SK-N-SH (cell line): ENCODE data around the gene LIMS1. TPM values are rescaled to one million over a fixed set of nuclear protein-coding genes. Genes with fewer than 3 reads are reported as not detected.
A peak's percentile ranks its signal among the peaks of the same experiment; 100 is the strongest.
"Not testable (repeated sequence)": the region's sequence is repeated elsewhere in the genome, so short reads cannot be mapped to it uniquely, and the experiment has no call there.

Experiments used
- CTCF ChIA-PET: fragments of 300-600, 350-600 bp; formaldehyde crosslinking; extraction: SDS; loops from one replicate; lab custom pipeline; 2021; lab: Yijun Ruan, JAX
- POLR2A ChIA-PET: fragments of 350-600 bp; sonication (Branson Sonifier 250); formaldehyde crosslinking; extraction: SDS; loops from one replicate; lab custom pipeline; 2020; ENCODE audit warnings: antibody characterized with exemption, inconsistent platforms; lab: Yijun Ruan, JAX
- DNase-seq: peaks from one replicate; pipeline ENCODE4 v3.0.0; 2012
- H2AFZ ChIP-seq: fragments of 200-600 bp; sonication (generic); 2 replicates; pipeline ENCODE4 v1.8.1; 2016; ENCODE audit warnings: antibody characterized with exemption, mild to moderate bottlenecking, low read depth
- H3F3A ChIP-seq: fragments of 200-600 bp; sonication (generic); replicated peaks from 2 replicates; pipeline ENCODE3; 2016; ENCODE audit warnings: antibody characterized with exemption, mild to moderate bottlenecking; ENCODE audit not compliant: insufficient read depth
- H3K27ac ChIP-seq, 2 experiments: fragments of 200-500 bp in 1 of 2; fragments of 200-600 bp in 1 of 2; sonication (Bioruptor generic) in 1 of 2; sonication (generic), shearing (Covaris generic) in 1 of 2; 2 replicates each; pipeline versions ENCODE4 v1.5.1 to v1.6.1; 2014 to 2016; ENCODE audit warnings: low read depth in 2 of 2, inconsistent platforms in 1 of 2, low read length in 1 of 2, mild to moderate bottlenecking in 1 of 2, mixed read lengths in 1 of 2
- H3K27me3 ChIP-seq: fragments of 200-600 bp; sonication (generic), shearing (Covaris generic); 2 replicates; pipeline ENCODE4 v1.6.1; 2016; ENCODE audit warnings: mixed run types; ENCODE audit not compliant: insufficient read depth
- H3K36me3 ChIP-seq, 2 experiments: fragments of 200-500 bp in 1 of 2; fragments of 200-600 bp in 1 of 2; sonication (Bioruptor generic) in 1 of 2; sonication (generic) in 1 of 2; replicated peaks in 1 of 2; 2 replicates each; pipeline versions ENCODE3 to v1.5.1; 2014 to 2016; ENCODE audit warnings: low read length in 1 of 2, mild to moderate bottlenecking in 1 of 2; ENCODE audit not compliant: insufficient read depth in 2 of 2, control insufficient read depth in 1 of 2
- H3K4me1 ChIP-seq, 2 experiments: fragments of 200-500 bp in 1 of 2; fragments of 200-600 bp in 1 of 2; sonication (Bioruptor generic) in 1 of 2; sonication (generic), shearing (Covaris generic) in 1 of 2; 2 replicates each; pipeline versions ENCODE4 v1.5.1 to v1.6.1; 2014 to 2016; ENCODE audit warnings: low read depth in 1 of 2, low read length in 1 of 2, mixed run types in 1 of 2; ENCODE audit not compliant: insufficient read depth in 2 of 2, control insufficient read depth in 1 of 2
- H3K4me2 ChIP-seq: fragments of 200-600 bp; sonication (generic), shearing (Covaris generic); 2 replicates; pipeline ENCODE4 v1.6.1; 2017; ENCODE audit warnings: mixed run types
- H3K4me3 ChIP-seq, 2 experiments: fragments of 200-500 bp in 1 of 2; fragments of 200-600 bp in 1 of 2; sonication (Bioruptor generic) in 1 of 2; sonication (generic), shearing (Covaris generic) in 1 of 2; 2 replicates each; pipeline versions ENCODE4 v1.5.1 to v1.8.1; 2014 to 2016; ENCODE audit warnings: low read depth in 2 of 2, inconsistent platforms in 1 of 2, low read length in 1 of 2, mild to moderate bottlenecking in 1 of 2, mixed read lengths in 1 of 2, moderate library complexity in 1 of 2
- H3K79me2 ChIP-seq: fragments of 200-600 bp; sonication (generic); 2 replicates; pipeline ENCODE4 v1.8.1; 2017; ENCODE audit warnings: mild to moderate bottlenecking; ENCODE audit not compliant: insufficient read depth
- H3K9ac ChIP-seq: fragments of 200-600 bp; sonication (generic); 2 replicates; pipeline ENCODE4 v1.6.1; 2017; ENCODE audit warnings: mixed run types
- H3K9me2 ChIP-seq: fragments of 200-600 bp; sonication (generic); 2 replicates; pipeline ENCODE4 v1.6.1; 2017; ENCODE audit warnings: mixed run types
- H3K9me3 ChIP-seq: fragments of 200-600 bp; sonication (generic); 2 replicates; pipeline ENCODE4 v1.6.1; 2017; ENCODE audit warnings: mixed run types, mild to moderate bottlenecking, moderate library complexity
- H4K20me1 ChIP-seq: fragments of 200-600 bp; sonication (generic); 2 replicates; pipeline ENCODE4 v1.6.1; 2017; ENCODE audit warnings: mild to moderate bottlenecking, mixed run types; ENCODE audit not compliant: insufficient read depth
- WGBS: methylation state at CpG from one replicate; pipeline ENCODE4 v1.1.6; 2017; ENCODE audit warnings: low lambda C conversion rate; 5-methylcytosine and 5-hydroxymethylcytosine counted together
- polyA plus RNA-seq, 3 experiments: library from polyadenylated mRNA; depleted of rRNA; stranded (reverse); fragments of >200 nt; gene quantifications; 2 replicates each; pipeline ENCODE4 v1.2.3, GENCODE V29; 2012

Gene LIMS1
- polyA plus RNA-seq, 1 of the 3 experiments (the other 2 are of a cell fraction) = 123 TPM

GRCh38 chr2:108653849-108654248 lies 119.6 kb downstream of the LIMS1 start:
- H3K4me3 ChIP-seq, DNase-seq, H3K36me3 ChIP-seq, POLR2A ChIA-PET, H3F3A ChIP-seq, H4K20me1 ChIP-seq, H3K9me2 ChIP-seq, CTCF ChIA-PET, H3K4me1 ChIP-seq, H3K9me3 ChIP-seq, H3K27me3 ChIP-seq, H2AFZ ChIP-seq: not testable (repeated sequence)
- Histone ChIP-seq H3K27ac (peak overlapping the region in 1 of 2 experiments; percentile 85; a peak in 2 of 4 replicates), H3K79me2 (peaks cover 26% of the 10 kb centered on the region), H3K9ac (peak overlapping the region; percentile 61; the same call in 1 of the 2 replicates), H3K4me2 (0 out of 2 replicates have a peak overlapping the region, but pooled peaks have one; percentile 62)
- 34% methylated on average over 4 of the region's 6 CpGs for WGBS

GRCh38 chr2:108654521-108655125 lies 120.4 kb downstream of the LIMS1 start:
- H3F3A ChIP-seq, H3K4me1 ChIP-seq, CTCF ChIA-PET, H2AFZ ChIP-seq, H3K27me3 ChIP-seq, H4K20me1 ChIP-seq, H3K9me3 ChIP-seq, POLR2A ChIA-PET, DNase-seq, H3K36me3 ChIP-seq, H3K9me2 ChIP-seq: not testable (repeated sequence)
- Histone ChIP-seq H3K79me2 (peaks cover 21% of the 10 kb centered on the region; the same call in 1 of the 2 replicates), H3K27ac (peak overlapping the region; percentile 6 to 85; a peak in 3 of 4 replicates), H3K9ac (peak overlapping the region; percentile 61; the same call in 1 of the 2 replicates), H3K4me3 (0 out of 4 replicates have a peak overlapping the region, but pooled peaks of 1 of the 2 experiments have one; percentile 17), H3K4me2 (peak overlapping the region; percentile 62; the same call in 1 of the 2 replicates)
- 0% methylated on average over 1 of the region's 13 CpGs for WGBS

- Histone ChIP-seq H3K4me2 (0 out of 2 replicates have a peak overlapping the region, but pooled peaks have one; percentile 62), H3K79me2 (peaks cover 14% of the 10 kb centered on the region; the same call in 1 of the 2 replicates)
- H3K27ac ChIP-seq, H4K20me1 ChIP-seq, H3K27me3 ChIP-seq, H3K9me2 ChIP-seq, H3K9me3 ChIP-seq, H3K9ac ChIP-seq, H3K4me1 ChIP-seq, H3F3A ChIP-seq, H3K36me3 ChIP-seq, DNase-seq, CTCF ChIA-PET, POLR2A ChIA-PET, H3K4me3 ChIP-seq, H2AFZ ChIP-seq: not testable (repeated sequence)
- WGBS = no CpG with 5 or more reads among the region's 13 CpGs
These were observed 121.0 kb downstream of the LIMS1 start for GRCh38 chr2:108655270-108655669.

- H4K20me1 ChIP-seq, H3F3A ChIP-seq, H3K36me3 ChIP-seq, H3K4me1 ChIP-seq, POLR2A ChIA-PET, H3K9me3 ChIP-seq, H3K79me2 ChIP-seq, DNase-seq, H2AFZ ChIP-seq, CTCF ChIA-PET, H3K27ac ChIP-seq, H3K9me2 ChIP-seq, H3K27me3 ChIP-seq: not testable (repeated sequence)
- H3K4me2 ChIP-seq = 0 out of 2 replicates have a peak overlapping the region, but pooled peaks have one; percentile 44
- H3K9ac ChIP-seq = peak overlapping the region; percentile 58; the same call in 1 of the 2 replicates
- peak overlapping the region in 1 of 2 experiments; percentile 24; a peak in 1 of 4 replicates for H3K4me3 ChIP-seq
These were observed 122.0 kb downstream of the LIMS1 start for GRCh38 chr2:108656282-108656681.

- POLR2A ChIA-PET, H3K9me3 ChIP-seq, H2AFZ ChIP-seq, H3K9ac ChIP-seq, H3F3A ChIP-seq, H3K79me2 ChIP-seq, DNase-seq, H4K20me1 ChIP-seq, H3K27ac ChIP-seq, CTCF ChIA-PET, H3K9me2 ChIP-seq, H3K27me3 ChIP-seq, H3K4me3 ChIP-seq, H3K4me1 ChIP-seq, H3K36me3 ChIP-seq: not testable (repeated sequence)
- WGBS = 94% methylated on average over 4 of the region's 4 CpGs
- H3K4me2 ChIP-seq = 0 out of 2 replicates have a peak overlapping the region, but pooled peaks have one; percentile 43
These were observed 123.2 kb downstream of the LIMS1 start for GRCh38 chr2:108657517-108657916.

GRCh38 chr2:108658553-108658952 lies 124.3 kb downstream of the LIMS1 start:
- H3K4me3 ChIP-seq, H3K4me2 ChIP-seq, POLR2A ChIA-PET, H3K9me2 ChIP-seq, H3K36me3 ChIP-seq, H4K20me1 ChIP-seq, CTCF ChIA-PET, DNase-seq, H3K9ac ChIP-seq, H3F3A ChIP-seq, H2AFZ ChIP-seq, H3K9me3 ChIP-seq, H3K27ac ChIP-seq, H3K27me3 ChIP-seq: not testable (repeated sequence)
- H3K4me1 ChIP-seq = peaks cover 0 to 16% of the 10 kb centered on the region in 2 experiments; a peak in 2 of 4 replicates
- H3K79me2 ChIP-seq = peaks cover 17% of the 10 kb centered on the region
- 73% methylated on average over 4 of the region's 7 CpGs for WGBS
